Calu3 (cell line): ENCODE data around the gene NCOA1. TPM values are rescaled to one million over a fixed set of nuclear protein-coding genes. Genes with fewer than 3 reads are reported as not detected.

Experiments
- BruUV-seq: library from RNA; stranded (reverse); fragments of 400-500 nt; replicated peaks from 2 replicates; lab custom pipeline; 2021; lab: Mats Ljungman, UMichigan
- CTCF ChIA-PET: fragments of 300-600 bp; sonication (Branson Sonifier 250); formaldehyde crosslinking; loops from one replicate; lab custom pipeline; 2022; ENCODE audit warnings: antibody characterized with exemption; lab: Charles Lee
- DNase-seq: peaks from one replicate; pipeline ENCODE4 v3.0.0; 2022
- H3K27ac Mint-ChIP-seq: one replicate; pipeline ENCODE4 v1.8.0; 2022; ENCODE audit warnings: mixed read lengths; ENCODE audit not compliant: unreplicated experiment
- H3K27me3 Mint-ChIP-seq: one replicate; pipeline ENCODE4 v1.8.0; 2022; ENCODE audit warnings: mixed read lengths; ENCODE audit not compliant: unreplicated experiment
- H3K36me3 Mint-ChIP-seq: one replicate; pipeline ENCODE4 v1.8.0; 2022; ENCODE audit warnings: mild to moderate bottlenecking, moderate library complexity, mixed read lengths; ENCODE audit not compliant: insufficient read depth, unreplicated experiment
- H3K4me1 Mint-ChIP-seq: one replicate; pipeline ENCODE4 v1.8.0; 2022; ENCODE audit warnings: mild to moderate bottlenecking, low read depth, mixed read lengths; ENCODE audit not compliant: unreplicated experiment
- H3K4me3 Mint-ChIP-seq: one replicate; pipeline ENCODE4 v1.8.0; 2022; ENCODE audit warnings: mild to moderate bottlenecking, low read depth, moderate library complexity, mixed read lengths; ENCODE audit not compliant: unreplicated experiment
- H3K9me3 Mint-ChIP-seq: one replicate; pipeline ENCODE4 v1.8.0; 2022; ENCODE audit warnings: low read depth, mixed read lengths; ENCODE audit not compliant: unreplicated experiment
- CTCF ChIP-seq: fragments of 200-600 bp; IDR thresholded peaks from one replicate; pipeline ENCODE4 v1.8.0; 2022; ENCODE audit warnings: antibody characterized with exemption; ENCODE audit not compliant: unreplicated experiment
- intact Hi-C: fragments of 100-400 bp; cut with micrococcal nuclease; formaldehyde crosslinking; loops from one replicate; pipeline ENCODE4 v1.10.0; 2022; ENCODE audit not compliant: unreplicated experiment
- total RNA-seq: library from RNA; stranded (reverse); gene quantifications from 2 replicates; pipeline ENCODE4 v1.2.3, GENCODE V29; 2022

Gene NCOA1
- total RNA-seq, 1 experiment from 2014 or later, result 14.8 TPM

GRCh38 chr2:24452502-24452885 is 38.6 kb upstream of the NCOA1 start:
- no peak for TF ChIP-seq CTCF
- no peak for DNase-seq
- H3K4me1 Mint-ChIP-seq, result no peaks in the 10 kb centered on the region
- H3K27ac Mint-ChIP-seq, result no peak overlapping the region
- peaks cover 26% of the 10 kb centered on the region for H3K27me3 Mint-ChIP-seq
- no peaks in the 10 kb centered on the region for H3K36me3 Mint-ChIP-seq
- intact Hi-C loops, result no loop called here
- no peaks in the 10 kb centered on the region for H3K9me3 Mint-ChIP-seq
- BruUV-seq, result no TSS peak
- H3K4me3 Mint-ChIP-seq, result no peak overlapping the region
- CTCF ChIA-PET, result no interaction called here

DNA sequence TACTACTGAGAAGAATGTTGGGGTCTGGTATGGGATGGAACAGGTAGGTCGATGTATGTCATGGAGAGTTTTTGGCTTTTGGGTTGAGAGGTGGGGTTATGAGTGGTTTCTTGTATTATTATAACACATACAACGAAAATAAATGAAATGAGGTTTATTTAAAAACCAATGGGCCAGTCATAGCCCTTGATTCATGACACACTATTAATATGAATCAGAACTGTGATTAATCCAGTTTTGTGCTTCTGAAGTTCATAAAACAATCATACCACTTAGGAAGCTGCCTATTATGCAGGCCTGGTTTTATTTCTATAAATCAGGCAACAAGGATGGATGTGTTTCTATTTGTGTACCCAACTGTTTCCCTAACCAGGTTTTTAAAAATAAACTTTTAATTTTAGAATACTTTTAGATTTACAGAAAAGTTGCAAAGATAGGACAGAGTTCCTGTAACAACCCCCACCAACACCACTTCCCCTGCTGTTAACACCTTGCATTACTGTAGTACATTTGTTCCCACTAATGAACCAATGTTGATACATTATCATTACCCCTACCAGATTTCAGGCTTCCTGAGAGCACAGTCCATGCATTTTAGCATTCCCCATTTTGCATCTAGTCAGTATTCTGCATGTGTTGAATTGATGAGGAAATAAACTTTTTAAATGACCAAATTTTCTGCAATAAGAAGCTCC is 37.5 kb upstream of the NCOA1 start:
- Mint-ChIP-seq H3K36me3 (no peaks in the 10 kb centered on the region), H3K4me1 (no peaks in the 10 kb centered on the region), H3K27ac (no peak overlapping the region), H3K27me3 (peaks cover 37% of the 10 kb centered on the region), H3K9me3 (no peaks in the 10 kb centered on the region), H3K4me3 (no peak overlapping the region)
- DNase-seq, result no peak
- CTCF ChIA-PET, result no interaction called here
- TF ChIP-seq CTCF, result no peak
- no TSS peak for BruUV-seq
- intact Hi-C loops, result no loop called here

GRCh38 chr2:24454294-24454693 is 36.8 kb upstream of the NCOA1 start:
- DNase-seq, result no peak
- no peak for TF ChIP-seq CTCF
- H3K9me3 Mint-ChIP-seq, result no peaks in the 10 kb centered on the region
- H3K36me3 Mint-ChIP-seq, result no peaks in the 10 kb centered on the region
- H3K27ac Mint-ChIP-seq, result no peak overlapping the region
- H3K27me3 Mint-ChIP-seq, result peaks cover 44% of the 10 kb centered on the region
- BruUV-seq, result no TSS peak
- H3K4me3 Mint-ChIP-seq, result no peak overlapping the region
- intact Hi-C loops, result no loop called here
- no peaks in the 10 kb centered on the region for H3K4me1 Mint-ChIP-seq
- CTCF ChIA-PET, result no interaction called here

DNA sequence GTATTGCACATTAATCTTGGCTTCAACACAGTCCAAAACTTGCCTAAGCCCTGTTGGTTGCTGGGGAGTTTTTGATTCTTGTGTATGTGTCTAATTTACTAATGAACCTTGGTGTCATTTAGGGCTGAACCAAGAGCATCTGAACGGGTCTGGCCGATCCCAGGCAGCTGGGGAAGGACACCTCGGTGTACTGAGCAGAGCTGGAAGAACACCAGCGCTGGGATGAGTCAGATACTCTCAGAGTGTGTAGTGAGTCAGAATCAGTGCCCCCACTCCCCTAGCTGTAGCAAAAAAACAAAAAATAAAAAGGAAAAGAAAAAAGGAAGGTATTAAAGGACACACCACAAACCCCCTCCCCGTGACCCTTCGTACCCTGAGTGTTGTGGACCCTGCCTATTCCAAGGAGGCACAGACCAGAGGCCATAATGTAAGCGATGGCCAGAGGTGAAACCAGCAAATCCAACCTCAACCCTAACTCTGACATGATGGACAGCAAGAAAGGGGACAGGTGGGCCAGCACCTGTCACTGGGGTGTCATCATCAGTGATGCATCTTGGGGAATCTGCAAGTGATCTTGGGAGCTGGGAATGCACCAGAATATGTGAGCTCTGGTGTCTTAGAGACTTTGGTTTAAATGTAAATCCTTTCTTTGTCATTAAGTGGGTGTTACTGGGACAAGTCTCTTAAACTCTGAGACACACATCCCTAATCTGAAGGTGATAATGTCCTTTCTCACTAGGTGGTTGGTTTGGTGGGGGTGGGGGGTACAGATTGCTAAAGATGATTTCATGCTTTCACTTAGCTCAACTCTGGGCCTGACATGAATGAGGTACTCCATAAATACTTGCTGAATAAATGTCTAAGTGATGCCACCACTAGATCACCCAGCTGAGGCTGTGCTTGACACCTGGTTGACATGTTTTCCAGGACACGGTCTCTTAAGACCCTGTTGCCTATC is 34.2 kb upstream of the NCOA1 start:
- Mint-ChIP-seq H3K4me1 (no peaks in the 10 kb centered on the region), H3K27ac (no peak overlapping the region), H3K36me3 (no peaks in the 10 kb centered on the region), H3K9me3 (no peaks in the 10 kb centered on the region), H3K27me3 (peaks cover 49% of the 10 kb centered on the region), H3K4me3 (no peak overlapping the region)
- DNase-seq, result no peak
- CTCF ChIA-PET, result interaction anchor here (0.6 kb wide), 1 partner anchor 33 kb away, joined by 3 read pairs; no protein-coding TSS in a partner anchor
- no TSS peak for BruUV-seq
- TF ChIP-seq CTCF, result no peak
- intact Hi-C loops, result no loop called here
